ENCODE data around the gene NKD1.
A peak's percentile ranks its signal among the peaks of the same experiment; 100 is the strongest.

The NKD1 gene

GRCh38 chr16:50680556-50680893 lies 132.3 kb downstream of the NKD1 start:
- DNase-seq = no peak

DNA sequence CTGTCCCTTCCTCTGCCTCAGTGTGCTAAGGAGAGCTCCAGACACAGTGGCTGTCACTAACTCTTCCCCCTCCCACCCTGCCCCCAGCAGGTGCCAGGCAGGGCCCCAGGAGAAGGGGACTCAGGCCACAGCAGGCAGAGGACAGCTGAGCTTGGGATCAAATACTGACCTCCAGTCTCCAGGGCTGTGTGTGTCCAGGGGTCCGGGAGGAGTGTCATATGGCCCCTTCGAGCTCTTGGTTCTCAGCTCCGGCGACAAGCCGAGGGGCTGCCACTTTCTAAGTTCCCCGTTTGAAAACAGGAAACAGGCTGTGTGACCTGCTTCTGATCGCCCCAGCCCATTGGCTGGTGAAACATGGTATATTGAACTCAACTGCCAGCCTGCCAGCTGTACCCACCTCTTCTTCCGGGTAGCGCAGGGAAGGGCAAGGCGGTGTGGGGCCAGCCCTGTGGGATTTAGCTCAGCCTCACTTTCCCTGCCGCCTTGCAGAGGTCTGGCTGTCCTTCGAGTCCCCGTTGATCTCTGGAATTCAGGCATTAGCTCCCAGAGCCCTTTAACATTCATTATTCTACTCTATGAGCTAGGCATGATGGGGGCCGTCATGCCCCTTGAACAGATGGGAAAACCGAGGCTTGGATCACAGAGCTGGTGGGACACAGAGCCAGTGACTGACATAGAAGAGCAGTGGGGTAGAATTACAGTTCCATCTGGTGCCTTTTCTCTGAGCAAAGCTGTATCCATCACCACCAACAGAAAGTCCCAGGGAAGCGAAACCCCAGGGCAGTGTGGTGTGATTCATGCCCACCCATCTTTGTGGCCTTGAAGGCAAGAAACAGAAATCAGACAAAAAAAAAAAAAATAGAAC lies 133.1 kb downstream of the NKD1 start, which contains the start of gene SNX20:
Gene SNX20, minus strand, starts transcription at position 292 of the 865 bp plus-strand sequence. CDS start 3,786 bp downstream, outside the sequence.
- peak; percentile 69 for DNase-seq

- DNase-seq = peak; percentile 71
Observed at GRCh38 chr16:50683689-50684374, 135.6 kb downstream of the NKD1 start.

DNA sequence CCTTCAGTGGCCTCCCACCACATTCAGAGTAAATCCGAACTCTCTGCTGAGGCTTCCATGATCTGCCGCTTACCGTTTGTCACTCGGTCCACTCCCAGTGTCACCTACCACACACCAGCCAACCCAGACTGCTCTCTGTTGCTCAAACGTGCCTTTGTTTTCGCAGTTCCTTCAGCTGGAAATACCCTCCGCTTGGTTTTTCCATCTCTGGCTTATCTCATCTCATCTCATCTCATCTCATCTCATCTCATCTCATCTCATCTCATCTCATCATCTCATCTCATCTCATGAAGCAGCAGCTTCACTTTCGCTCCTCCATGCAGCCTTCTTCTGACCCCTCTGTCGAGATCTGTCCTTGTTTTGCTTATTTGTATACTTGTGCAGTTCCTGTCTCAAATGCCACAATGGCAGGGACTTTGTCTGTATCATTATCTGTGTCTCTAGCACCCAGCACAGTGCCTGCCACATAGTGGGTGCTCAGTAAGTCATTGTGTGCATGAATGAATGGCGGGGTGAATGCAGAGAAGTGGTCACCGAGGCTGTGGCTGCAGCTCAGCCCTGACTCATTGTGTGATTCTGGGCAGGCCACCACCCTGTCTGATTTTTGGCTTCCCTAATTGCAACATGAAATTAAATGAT lies 136.7 kb downstream of the NKD1 start:
- DNase-seq = no peak

GRCh38 chr16:50685462-50686063 lies 137.4 kb downstream of the NKD1 start:
- DNase-seq = no peak

GRCh38 chr16:50688083-50688482 lies 139.9 kb downstream of the NKD1 start:
- no peak for DNase-seq

GRCh38 chr16:50688867-50689266 lies 140.7 kb downstream of the NKD1 start:
- DNase-seq = no peak

GRCh38 chr16:50690177-50690576 lies 142.0 kb downstream of the NKD1 start:
- DNase-seq = no peak

DNA sequence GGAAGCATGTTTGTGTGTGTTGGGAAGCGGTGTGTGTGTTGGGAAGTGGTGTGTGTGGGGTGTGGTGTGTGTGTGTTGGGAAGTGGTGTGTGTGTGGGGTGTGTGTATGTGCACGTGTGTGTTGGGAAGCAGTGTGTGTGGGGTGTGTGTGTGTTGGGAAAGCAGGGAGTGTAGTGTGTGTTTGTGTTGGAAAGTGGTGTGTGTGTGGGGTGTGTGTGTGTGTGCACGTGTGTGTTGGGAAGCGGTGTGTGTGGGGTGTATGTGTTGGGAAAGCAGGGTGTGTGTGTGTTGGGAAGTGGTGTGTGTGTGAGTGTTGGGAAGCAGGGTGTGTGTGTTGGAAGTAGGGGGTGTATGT lies 144.4 kb downstream of the NKD1 start:
- DNase-seq = no peak

GRCh38 chr16:50692999-50693781 lies 145.0 kb downstream of the NKD1 start, which contains the start of gene NOD2:
NOD2 (plus strand) TSS chr16:50693606; CDS start chr16:50699496, 5,890 bp downstream.
- no peak for DNase-seq

DNA sequence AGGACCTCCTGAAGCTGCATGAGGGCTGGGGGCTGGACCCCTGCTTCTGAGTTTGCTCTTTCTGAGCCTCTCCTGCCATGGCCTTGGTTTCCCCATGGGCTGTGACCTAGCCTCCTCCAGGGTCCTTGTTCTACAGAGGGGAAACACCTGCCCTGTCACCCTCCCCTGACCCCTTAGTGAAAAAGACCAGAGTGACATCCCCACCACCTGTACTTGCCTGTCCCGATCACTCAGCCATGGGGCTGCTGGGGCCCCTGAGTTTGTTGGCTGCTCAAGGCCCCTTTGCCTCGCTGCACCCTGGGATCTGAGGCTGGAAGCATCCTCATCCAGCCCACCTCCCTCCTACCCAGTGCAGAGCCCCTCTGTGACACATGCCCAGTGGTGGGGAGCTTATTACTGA lies 146.0 kb downstream of the NKD1 start:
- no peak for DNase-seq

DNA sequence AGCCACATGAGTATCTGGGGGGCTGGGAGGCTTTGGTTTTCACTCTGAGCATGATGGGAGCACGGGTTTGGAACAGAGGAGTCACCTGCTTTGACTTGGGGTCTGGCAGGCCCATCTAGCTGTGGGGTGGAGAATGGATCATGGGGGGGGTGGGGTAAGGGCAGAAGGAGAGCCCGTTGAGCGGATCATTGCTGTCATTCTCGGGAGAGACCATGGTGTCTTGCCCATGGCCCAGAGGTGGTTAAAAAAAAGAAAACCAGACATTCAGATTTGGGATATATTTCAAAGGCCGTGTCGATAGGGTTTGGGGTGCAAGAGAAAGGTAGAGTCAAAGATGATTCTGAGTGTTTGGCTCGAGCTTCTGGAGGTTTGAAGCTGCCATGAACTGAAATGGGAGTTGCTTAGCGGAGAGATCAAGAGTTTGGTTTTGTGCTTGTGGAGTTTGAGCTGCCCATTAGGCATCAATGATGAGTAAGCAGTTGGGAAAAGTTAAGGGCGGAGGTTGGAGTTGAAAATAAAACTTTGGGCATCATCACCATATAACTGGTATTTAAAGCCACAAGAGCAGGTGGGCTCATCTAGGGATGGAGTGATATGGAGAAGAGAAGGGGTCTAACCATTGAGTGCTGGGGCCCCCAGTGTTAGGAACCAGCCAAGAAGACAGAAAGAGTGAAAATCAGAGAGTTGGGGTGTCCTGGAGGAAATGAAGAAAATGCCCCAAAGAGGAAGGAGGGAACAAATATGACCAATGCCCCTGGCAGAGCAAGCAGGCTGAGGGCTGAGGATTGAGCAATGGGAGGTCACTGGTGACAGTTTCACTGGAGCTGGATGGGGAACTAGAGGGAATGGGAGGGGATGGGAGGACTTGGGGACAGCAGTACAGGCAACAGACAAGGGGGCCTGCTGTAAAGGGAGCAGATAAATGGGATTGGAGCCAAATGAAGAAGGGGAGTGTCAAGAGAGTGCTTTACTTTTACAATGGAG lies 147.1 kb downstream of the NKD1 start:
- no peak for DNase-seq

GRCh38 chr16:50696126-50696525 lies 147.9 kb downstream of the NKD1 start:
- DNase-seq = no peak

DNA sequence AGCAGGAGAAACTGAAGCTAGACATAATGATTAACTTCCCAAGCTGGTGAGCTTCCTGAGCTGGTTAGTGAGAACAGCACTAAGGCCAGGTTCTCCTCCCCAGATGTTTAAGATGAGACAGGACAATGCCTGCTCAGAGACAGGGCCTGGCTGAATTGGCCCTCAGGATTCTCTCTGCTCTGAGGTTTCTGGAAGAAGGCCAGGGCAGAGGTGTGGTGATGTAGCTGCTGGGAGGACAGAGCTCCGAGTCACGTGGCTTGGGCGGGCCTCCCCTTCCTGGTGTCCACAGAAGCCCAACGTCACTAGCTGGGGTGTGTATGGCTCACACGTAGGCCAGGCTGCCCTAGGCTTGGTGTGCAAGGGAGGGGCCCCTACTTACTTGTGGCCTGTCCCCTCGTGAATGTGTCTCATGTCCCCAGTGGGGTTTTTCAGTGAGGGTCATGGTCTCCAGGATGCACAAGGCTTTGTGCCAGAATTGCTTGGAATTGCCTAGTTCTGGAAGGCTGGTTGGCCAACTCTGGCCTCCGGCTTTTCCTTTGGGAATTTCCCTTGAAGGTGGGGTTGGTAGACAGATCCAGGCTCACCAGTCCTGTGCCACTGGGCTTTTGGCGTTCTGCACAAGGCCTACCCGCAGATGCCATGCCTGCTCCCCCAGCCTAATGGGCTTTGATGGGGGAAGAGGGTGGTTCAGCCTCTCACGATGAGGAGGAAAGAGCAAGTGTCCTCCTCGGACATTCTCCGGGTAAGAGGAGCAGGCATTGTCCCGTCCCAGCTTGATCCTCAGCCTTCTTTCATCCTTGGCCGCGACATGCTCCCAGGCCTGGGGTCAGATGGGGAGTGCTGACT lies 148.6 kb downstream of the NKD1 start:
- DNase-seq = peak; percentile 76

- no peak for DNase-seq
Observed at GRCh38 chr16:50697421-50697715, 149.2 kb downstream of the NKD1 start.

GRCh38 chr16:50697881-50698767 lies 149.9 kb downstream of the NKD1 start:
- DNase-seq = peak; percentile 79
